GM23338 (cell line): Measurements from ENCODE around the gene CD80. TPM values are rescaled to one million over a fixed set of nuclear protein-coding genes. Genes with fewer than 3 reads are reported as not detected.

ENCODE experiments used
- ATAC-seq: fragments of 200-7000 bp; cut with Tn5 transposase; 3 replicates; pipeline ENCODE4 v1.9.1; 2020
- DNase-seq: peaks from one replicate; pipeline ENCODE4 v3.0.0-alpha.2; 2015; ENCODE audit warnings: low spot score
- H2AFZ ChIP-seq: fragments of 200-600 bp; sonication (generic); 2 replicates; pipeline ENCODE4 v1.8.0; 2016; ENCODE audit warnings: antibody characterized with exemption, mild to moderate bottlenecking, moderate library complexity
- H3F3A ChIP-seq: fragments of 200-600 bp; sonication (generic); replicated peaks from 2 replicates; pipeline ENCODE4 v1.8.0; 2017; ENCODE audit warnings: antibody characterized with exemption, mixed run types, low read depth
- H3K27ac ChIP-seq: fragments of 200-600 bp; sonication (generic); 2 replicates; pipeline ENCODE4 v1.6.1; 2016; ENCODE audit warnings: low read depth
- H3K27me3 ChIP-seq: fragments of 200-600 bp; sonication (generic); 2 replicates; pipeline ENCODE4 v1.8.0; 2016; ENCODE audit warnings: mild to moderate bottlenecking, mixed run types, moderate library complexity; ENCODE audit not compliant: insufficient read depth
- H3K36me3 ChIP-seq: fragments of 200-600 bp; sonication (generic); 2 replicates; pipeline ENCODE4 v1.8.0; 2016; ENCODE audit warnings: mild to moderate bottlenecking; ENCODE audit not compliant: insufficient read depth
- H3K4me1 ChIP-seq: fragments of 200-600 bp; sonication (generic); 2 replicates; pipeline ENCODE4 v1.8.0; 2016; ENCODE audit warnings: mild to moderate bottlenecking, moderate library complexity; ENCODE audit not compliant: insufficient read depth
- H3K4me2 ChIP-seq: fragments of 200-600 bp; sonication (generic); 2 replicates; pipeline ENCODE4 v1.7.1; 2017; ENCODE audit warnings: mixed run types
- H3K4me3 ChIP-seq: fragments of 200-600 bp; sonication (generic); 2 replicates; pipeline ENCODE4 v1.6.1; 2016; ENCODE audit warnings: mixed run types
- H3K79me2 ChIP-seq: fragments of 200-600 bp; sonication (generic); replicated peaks from 2 replicates; pipeline ENCODE4 v1.8.0; 2017; ENCODE audit warnings: mild to moderate bottlenecking; ENCODE audit not compliant: insufficient read depth
- H3K9me2 ChIP-seq: fragments of 200-600 bp; sonication (generic); 2 replicates; pipeline ENCODE4 v1.8.0; 2017; ENCODE audit not compliant: insufficient read depth
- H4K20me1 ChIP-seq: fragments of 200-600 bp; sonication (generic); replicated peaks from 2 replicates; pipeline ENCODE4 v1.8.0; 2017; ENCODE audit warnings: mild to moderate bottlenecking; ENCODE audit not compliant: insufficient read depth
- H3K27ac Mint-ChIP-seq: 2 replicates; pipeline ENCODE4 v1.8.0; 2020; ENCODE audit warnings: inconsistent platforms, mild to moderate bottlenecking, moderate library complexity, mixed read lengths
- H3K27me3 Mint-ChIP-seq: 3 replicates; pipeline ENCODE4 v1.8.0; 2022; ENCODE audit warnings: low read depth, mild to moderate bottlenecking, moderate library complexity, mixed read lengths, inconsistent platforms; ENCODE audit not compliant: insufficient read depth, poor library complexity
- H3K36me3 Mint-ChIP-seq: 3 replicates; pipeline ENCODE4 v1.8.0; 2021; ENCODE audit warnings: low read depth, mild to moderate bottlenecking, inconsistent platforms, moderate library complexity, mixed read lengths
- H3K4me1 Mint-ChIP-seq: 3 replicates; pipeline ENCODE4 v1.8.0; 2020; ENCODE audit warnings: mild to moderate bottlenecking, inconsistent platforms, mixed read lengths
- H3K4me3 Mint-ChIP-seq: 3 replicates; pipeline ENCODE4 v1.8.0; 2021; ENCODE audit warnings: moderate library complexity, mild to moderate bottlenecking, inconsistent platforms, mixed read lengths
- H3K9me3 Mint-ChIP-seq: 3 replicates; pipeline ENCODE4 v1.8.0; 2020; ENCODE audit warnings: moderate library complexity, mild to moderate bottlenecking, inconsistent platforms, mixed read lengths
- CREB1 ChIP-seq: fragments of 250-450 bp; sonication (Bioruptor Pico); IDR thresholded peaks from 2 replicates; pipeline ENCODE4 v1.5.0; 2020; ENCODE audit warnings: low read depth, mild to moderate bottlenecking, moderate library complexity
- CTCF ChIP-seq, 2 experiments: fragments of 200-600 bp in 1 of 2; sonication (generic) in 1 of 2; conservative IDR thresholded peaks; 2 replicates each; pipeline versions ENCODE4 v1.5.1 to v1.6.1; 2016 to 2017; ENCODE audit warnings: antibody characterized with exemption in 2 of 2, low read depth in 2 of 2, mild to moderate bottlenecking in 2 of 2, moderate library complexity in 1 of 2
- ETS1 ChIP-seq: IDR thresholded peaks from 2 replicates; pipeline ENCODE4 v1.6.1; 2016; ENCODE audit warnings: antibody characterized with exemption
- EZH2 ChIP-seq: fragments of 200-600 bp; sonication (generic); IDR thresholded peaks from one replicate; pipeline ENCODE4 v1.8.0; 2017; ENCODE audit warnings: antibody characterized with exemption, mild to moderate bottlenecking, low read depth; ENCODE audit not compliant: unreplicated experiment
- EZH2phosphoT487 ChIP-seq: fragments of 200-600 bp; sonication (generic); IDR thresholded peaks from one replicate; pipeline ENCODE4 v1.8.1; 2018; ENCODE audit warnings: antibody characterized with exemption; ENCODE audit not compliant: unreplicated experiment
- JUNB ChIP-seq: IDR thresholded peaks from one replicate; pipeline ENCODE4 v1.6.1; 2016; ENCODE audit warnings: antibody characterized with exemption; ENCODE audit not compliant: unreplicated experiment
- NANOG ChIP-seq: IDR thresholded peaks from 2 replicates; pipeline ENCODE4 v1.6.1; 2016; ENCODE audit warnings: antibody characterized with exemption, borderline replicate concordance
- POLR2AphosphoS5 ChIP-seq: IDR thresholded peaks from 2 replicates; pipeline ENCODE4 v1.6.1; 2016; ENCODE audit warnings: antibody characterized with exemption, low read depth
- STAT1 ChIP-seq: IDR thresholded peaks from one replicate; pipeline ENCODE4 v1.6.1; 2016; ENCODE audit warnings: antibody characterized with exemption; ENCODE audit not compliant: unreplicated experiment
- ZNF114 ChIP-seq: fragments of 250-450 bp; sonication (Bioruptor Pico); IDR thresholded peaks from 2 replicates; pipeline ENCODE4 v1.5.0; 2020; ENCODE audit warnings: mild to moderate bottlenecking, moderate library complexity
- ZNF331 ChIP-seq: fragments of 250-450 bp; sonication (Bioruptor Pico); IDR thresholded peaks from 2 replicates; pipeline ENCODE4 v1.5.0; 2020; ENCODE audit warnings: low read depth, mild to moderate bottlenecking, moderate library complexity
- polyA plus RNA-seq: library from polyadenylated mRNA; unstranded; fragments of >200 nt; fragmentation: Nextera tagmentation; extraction: Ambion mirVana; gene quantifications from 2 replicates; pipeline ENCODE4 v1.2.1, GENCODE V29; 2016
- total RNA-seq: library from RNA; depleted of rRNA; stranded (reverse); fragments of >200 nt; shearing (Covaris generic); gene quantifications from 2 replicates; pipeline ENCODE4 v1.2.3, GENCODE V29; 2014
- TF ChIP-seq, protein P1 (sequence below): IDR thresholded peaks from one replicate; pipeline ENCODE4 v1.6.1; 2018; ENCODE audit warnings: antibody characterized with exemption; ENCODE audit not compliant: unreplicated experiment
- TF ChIP-seq, protein P2 (sequence below): fragments of 250-450 bp; sonication (Bioruptor Pico); IDR thresholded peaks from 2 replicates; pipeline ENCODE4 v1.5.0; 2020; ENCODE audit warnings: mild to moderate bottlenecking, moderate library complexity

The CD80 gene
- total and polyA plus RNA-seq, 2 experiments from 2014 or later = not detected

DNA sequence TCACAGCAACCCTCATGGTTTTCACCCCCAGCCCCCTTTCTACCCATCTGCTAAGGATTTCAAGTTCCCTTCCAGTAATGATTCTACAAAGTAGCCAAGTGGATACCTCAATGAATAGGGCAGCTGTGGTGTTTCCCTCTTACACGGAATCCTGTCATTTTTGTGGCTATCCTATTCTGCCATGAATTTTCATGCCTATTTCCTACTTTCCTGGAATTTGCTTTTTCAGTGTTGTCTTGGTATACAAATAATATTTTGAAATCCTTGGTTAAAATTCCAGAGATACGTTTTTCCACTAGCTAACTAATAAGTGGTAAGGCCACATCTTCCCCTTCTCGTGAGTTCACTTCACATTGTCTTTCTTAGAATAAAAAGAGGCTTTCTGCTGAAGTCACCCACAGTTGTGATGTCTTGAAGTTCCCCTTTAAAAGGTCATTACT, 27.3 kb upstream of the CD80 start:
- no peak overlapping the region for H3K27ac ChIP-seq
- H3K4me1 Mint-ChIP-seq = peaks cover 16% of the 10 kb centered on the region
- no peaks in the 10 kb centered on the region for H3K36me3 ChIP-seq
- no peak overlapping the region for H3K4me3 ChIP-seq
- TF ChIP-seq, protein P1, sequence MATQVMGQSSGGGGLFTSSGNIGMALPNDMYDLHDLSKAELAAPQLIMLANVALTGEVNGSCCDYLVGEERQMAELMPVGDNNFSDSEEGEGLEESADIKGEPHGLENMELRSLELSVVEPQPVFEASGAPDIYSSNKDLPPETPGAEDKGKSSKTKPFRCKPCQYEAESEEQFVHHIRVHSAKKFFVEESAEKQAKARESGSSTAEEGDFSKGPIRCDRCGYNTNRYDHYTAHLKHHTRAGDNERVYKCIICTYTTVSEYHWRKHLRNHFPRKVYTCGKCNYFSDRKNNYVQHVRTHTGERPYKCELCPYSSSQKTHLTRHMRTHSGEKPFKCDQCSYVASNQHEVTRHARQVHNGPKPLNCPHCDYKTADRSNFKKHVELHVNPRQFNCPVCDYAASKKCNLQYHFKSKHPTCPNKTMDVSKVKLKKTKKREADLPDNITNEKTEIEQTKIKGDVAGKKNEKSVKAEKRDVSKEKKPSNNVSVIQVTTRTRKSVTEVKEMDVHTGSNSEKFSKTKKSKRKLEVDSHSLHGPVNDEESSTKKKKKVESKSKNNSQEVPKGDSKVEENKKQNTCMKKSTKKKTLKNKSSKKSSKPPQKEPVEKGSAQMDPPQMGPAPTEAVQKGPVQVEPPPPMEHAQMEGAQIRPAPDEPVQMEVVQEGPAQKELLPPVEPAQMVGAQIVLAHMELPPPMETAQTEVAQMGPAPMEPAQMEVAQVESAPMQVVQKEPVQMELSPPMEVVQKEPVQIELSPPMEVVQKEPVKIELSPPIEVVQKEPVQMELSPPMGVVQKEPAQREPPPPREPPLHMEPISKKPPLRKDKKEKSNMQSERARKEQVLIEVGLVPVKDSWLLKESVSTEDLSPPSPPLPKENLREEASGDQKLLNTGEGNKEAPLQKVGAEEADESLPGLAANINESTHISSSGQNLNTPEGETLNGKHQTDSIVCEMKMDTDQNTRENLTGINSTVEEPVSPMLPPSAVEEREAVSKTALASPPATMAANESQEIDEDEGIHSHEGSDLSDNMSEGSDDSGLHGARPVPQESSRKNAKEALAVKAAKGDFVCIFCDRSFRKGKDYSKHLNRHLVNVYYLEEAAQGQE = no peak
- no peak for TF ChIP-seq CTCF (conservative IDR thresholded peaks at IDR 0.05; ENCODE audit: low read depth in 2 of 2)
- TF ChIP-seq POLR2AphosphoS5 = no peak
- TF ChIP-seq ETS1 = no peak
- no peak for TF ChIP-seq NANOG
- TF ChIP-seq STAT1 = no peak
- no peak for TF ChIP-seq CREB1 (CRISPR knock-in tag)
- no peak for TF ChIP-seq ZNF331 (CRISPR knock-in tag)
- no peak for TF ChIP-seq ZNF114 (CRISPR knock-in tag)
- TF ChIP-seq, protein P2, sequence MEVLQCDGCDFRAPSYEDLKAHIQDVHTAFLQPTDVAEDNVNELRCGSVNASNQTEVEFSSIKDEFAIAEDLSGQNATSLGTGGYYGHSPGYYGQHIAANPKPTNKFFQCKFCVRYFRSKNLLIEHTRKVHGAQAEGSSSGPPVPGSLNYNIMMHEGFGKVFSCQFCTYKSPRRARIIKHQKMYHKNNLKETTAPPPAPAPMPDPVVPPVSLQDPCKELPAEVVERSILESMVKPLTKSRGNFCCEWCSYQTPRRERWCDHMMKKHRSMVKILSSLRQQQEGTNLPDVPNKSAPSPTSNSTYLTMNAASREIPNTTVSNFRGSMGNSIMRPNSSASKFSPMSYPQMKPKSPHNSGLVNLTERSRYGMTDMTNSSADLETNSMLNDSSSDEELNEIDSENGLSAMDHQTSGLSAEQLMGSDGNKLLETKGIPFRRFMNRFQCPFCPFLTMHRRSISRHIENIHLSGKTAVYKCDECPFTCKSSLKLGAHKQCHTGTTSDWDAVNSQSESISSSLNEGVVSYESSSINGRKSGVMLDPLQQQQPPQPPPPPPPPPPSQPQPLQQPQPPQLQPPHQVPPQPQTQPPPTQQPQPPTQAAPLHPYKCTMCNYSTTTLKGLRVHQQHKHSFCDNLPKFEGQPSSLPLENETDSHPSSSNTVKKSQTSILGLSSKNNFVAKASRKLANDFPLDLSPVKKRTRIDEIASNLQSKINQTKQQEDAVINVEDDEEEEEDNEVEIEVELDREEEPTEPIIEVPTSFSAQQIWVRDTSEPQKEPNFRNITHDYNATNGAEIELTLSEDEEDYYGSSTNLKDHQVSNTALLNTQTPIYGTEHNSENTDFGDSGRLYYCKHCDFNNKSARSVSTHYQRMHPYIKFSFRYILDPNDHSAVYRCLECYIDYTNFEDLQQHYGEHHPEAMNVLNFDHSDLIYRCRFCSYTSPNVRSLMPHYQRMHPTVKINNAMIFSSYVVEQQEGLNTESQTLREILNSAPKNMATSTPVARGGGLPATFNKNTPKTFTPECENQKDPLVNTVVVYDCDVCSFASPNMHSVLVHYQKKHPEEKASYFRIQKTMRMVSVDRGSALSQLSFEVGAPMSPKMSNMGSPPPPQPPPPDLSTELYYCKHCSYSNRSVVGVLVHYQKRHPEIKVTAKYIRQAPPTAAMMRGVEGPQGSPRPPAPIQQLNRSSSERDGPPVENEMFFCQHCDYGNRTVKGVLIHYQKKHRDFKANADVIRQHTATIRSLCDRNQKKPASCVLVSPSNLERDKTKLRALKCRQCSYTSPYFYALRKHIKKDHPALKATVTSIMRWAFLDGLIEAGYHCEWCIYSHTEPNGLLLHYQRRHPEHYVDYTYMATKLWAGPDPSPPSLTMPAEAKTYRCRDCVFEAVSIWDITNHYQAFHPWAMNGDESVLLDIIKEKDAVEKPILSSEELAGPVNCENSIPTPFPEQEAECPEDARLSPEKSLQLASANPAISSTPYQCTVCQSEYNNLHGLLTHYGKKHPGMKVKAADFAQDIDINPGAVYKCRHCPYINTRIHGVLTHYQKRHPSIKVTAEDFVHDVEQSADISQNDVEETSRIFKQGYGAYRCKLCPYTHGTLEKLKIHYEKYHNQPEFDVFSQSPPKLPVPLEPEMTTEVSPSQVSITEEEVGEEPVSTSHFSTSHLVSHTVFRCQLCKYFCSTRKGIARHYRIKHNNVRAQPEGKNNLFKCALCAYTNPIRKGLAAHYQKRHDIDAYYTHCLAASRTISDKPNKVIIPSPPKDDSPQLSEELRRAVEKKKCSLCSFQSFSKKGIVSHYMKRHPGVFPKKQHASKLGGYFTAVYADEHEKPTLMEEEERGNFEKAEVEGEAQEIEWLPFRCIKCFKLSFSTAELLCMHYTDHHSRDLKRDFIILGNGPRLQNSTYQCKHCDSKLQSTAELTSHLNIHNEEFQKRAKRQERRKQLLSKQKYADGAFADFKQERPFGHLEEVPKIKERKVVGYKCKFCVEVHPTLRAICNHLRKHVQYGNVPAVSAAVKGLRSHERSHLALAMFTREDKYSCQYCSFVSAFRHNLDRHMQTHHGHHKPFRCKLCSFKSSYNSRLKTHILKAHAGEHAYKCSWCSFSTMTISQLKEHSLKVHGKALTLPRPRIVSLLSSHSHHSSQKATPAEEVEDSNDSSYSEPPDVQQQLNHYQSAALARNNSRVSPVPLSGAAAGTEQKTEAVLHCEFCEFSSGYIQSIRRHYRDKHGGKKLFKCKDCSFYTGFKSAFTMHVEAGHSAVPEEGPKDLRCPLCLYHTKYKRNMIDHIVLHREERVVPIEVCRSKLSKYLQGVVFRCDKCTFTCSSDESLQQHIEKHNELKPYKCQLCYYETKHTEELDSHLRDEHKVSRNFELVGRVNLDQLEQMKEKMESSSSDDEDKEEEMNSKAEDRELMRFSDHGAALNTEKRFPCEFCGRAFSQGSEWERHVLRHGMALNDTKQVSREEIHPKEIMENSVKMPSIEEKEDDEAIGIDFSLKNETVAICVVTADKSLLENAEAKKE (CRISPR knock-in tag) = no peak
- no peak for TF ChIP-seq JUNB
- no peak for TF ChIP-seq EZH2phosphoT487
- TF ChIP-seq EZH2 = no peak
- no peak overlapping the region for H2AFZ ChIP-seq
- no peaks in the 10 kb centered on the region for H4K20me1 ChIP-seq
- peaks cover 2% of the 10 kb centered on the region; the same call in 2 of the 3 replicates for H3K9me3 Mint-ChIP-seq
- H3K27ac Mint-ChIP-seq = no peak overlapping the region
- peaks cover 10% of the 10 kb centered on the region; the same call in 1 of the 3 replicates for H3K36me3 Mint-ChIP-seq
- no peak for ATAC-seq
- H3K9me2 ChIP-seq = 0 out of 2 replicates have a peak, but pooled peaks cover 3% of the 10 kb centered on the region
- peaks cover 11% of the 10 kb centered on the region for H3K4me1 ChIP-seq
- no peak overlapping the region for H3K4me3 Mint-ChIP-seq
- peaks cover 4% of the 10 kb centered on the region for H3K27me3 Mint-ChIP-seq
- no peaks in the 10 kb centered on the region for H3K79me2 ChIP-seq
- no peak overlapping the region for H3K4me2 ChIP-seq
- DNase-seq = no peak
- no peaks in the 10 kb centered on the region for H3K27me3 ChIP-seq
- no peaks in the 10 kb centered on the region for H3F3A ChIP-seq
